Mesenteric fat pad (tissue), 1 donor: Measurements from ENCODE around the gene SEC62. TPM values are rescaled to one million over a fixed set of nuclear protein-coding genes. Genes with fewer than 3 reads are reported as not detected.
"Not testable (repeated sequence)": the region's sequence is repeated elsewhere in the genome, so short reads cannot be mapped to it uniquely, and the experiment has no call there.

Experiments used
- DNase-seq: peaks from one replicate; pipeline ENCODE4 v3.0.0-alpha.2; 2020; ENCODE audit warnings: low spot score
- total RNA-seq: library from RNA; stranded (reverse); fragmentation: NEBNext Ultra II Directional; extraction: Animal tissue kit (Norgen Biotek cat#: 25700); gene quantifications from one replicate; pipeline ENCODE4 v1.2.1, GENCODE V29; 2021
- donor health status: DM: yes; HTN: yes; CAD: no.

SEC62 gene
- total RNA-seq, 1 donor from 2014 or later, result 158 TPM

GRCh38 chr3:170012683-170013400 lies 46.2 kb downstream of the SEC62 start:
- DNase-seq, result no peak

GRCh38 chr3:170016057-170016456 lies 49.5 kb downstream of the SEC62 start:
- DNase-seq, result no peak

DNA sequence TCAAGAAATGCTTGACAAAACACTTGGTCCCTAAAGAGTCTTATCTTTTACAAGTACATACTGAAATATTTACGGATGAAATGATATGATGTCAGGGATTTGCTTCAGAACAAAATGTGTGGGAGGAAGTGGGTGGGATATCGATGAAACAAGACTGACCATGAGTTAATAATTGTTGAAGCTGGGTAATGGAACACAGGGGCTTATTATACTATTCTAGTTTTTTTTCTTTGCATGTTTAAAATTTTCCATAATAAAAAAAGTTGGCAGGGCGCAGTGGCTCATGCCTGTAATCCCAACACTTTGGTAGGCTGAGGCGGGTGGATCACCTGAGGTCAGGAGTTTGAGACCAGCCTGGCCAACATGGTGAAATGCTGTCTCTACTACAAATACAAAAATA lies 52.7 kb downstream of the SEC62 start:
- not testable (repeated sequence) for DNase-seq

DNA sequence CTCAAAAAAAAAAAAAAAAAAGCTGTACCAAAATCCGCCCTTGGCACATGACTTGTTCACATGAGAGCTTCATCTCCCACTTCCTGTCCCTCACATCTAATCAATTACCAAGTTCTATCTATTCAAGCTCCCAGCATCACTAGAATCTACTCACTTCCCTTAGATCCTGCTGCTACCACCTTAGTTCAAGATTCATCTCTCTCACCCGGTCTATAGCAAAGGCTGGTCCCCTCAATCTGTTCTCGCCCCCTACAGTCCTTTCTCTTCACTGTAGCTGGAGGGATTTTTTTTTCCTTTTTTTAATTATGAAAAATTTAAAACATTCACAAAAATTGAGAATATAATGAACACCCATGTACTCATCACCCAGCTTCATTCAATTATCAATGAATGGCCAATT lies 54.5 kb downstream of the SEC62 start:
- DNase-seq, result no peak

DNA sequence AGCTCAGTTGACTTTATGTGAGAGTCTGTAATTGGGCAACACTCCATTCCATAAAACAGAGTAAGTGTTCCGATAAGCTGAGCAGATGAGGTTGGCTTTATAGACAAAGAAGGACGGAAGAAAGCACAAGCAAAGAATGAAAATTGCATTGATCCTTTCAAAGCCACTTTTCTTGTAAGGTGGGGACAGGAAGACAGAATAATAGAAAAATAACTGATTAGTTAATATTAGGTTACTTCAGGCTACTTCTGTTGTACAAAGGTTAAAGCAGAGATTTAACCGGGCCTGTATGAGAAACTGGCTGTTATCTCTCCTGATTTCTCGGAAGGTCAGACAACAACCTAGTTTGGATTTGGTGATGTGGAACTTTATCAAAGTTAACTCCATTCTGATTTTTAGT lies 55.7 kb downstream of the SEC62 start:
- no peak for DNase-seq

- DNase-seq, result no peak
Measured at GRCh38 chr3:170023165-170023564, 56.6 kb downstream of the SEC62 start.

GRCh38 chr3:170024581-170024980 lies 58.0 kb downstream of the SEC62 start:
- DNase-seq, result no peak

DNA sequence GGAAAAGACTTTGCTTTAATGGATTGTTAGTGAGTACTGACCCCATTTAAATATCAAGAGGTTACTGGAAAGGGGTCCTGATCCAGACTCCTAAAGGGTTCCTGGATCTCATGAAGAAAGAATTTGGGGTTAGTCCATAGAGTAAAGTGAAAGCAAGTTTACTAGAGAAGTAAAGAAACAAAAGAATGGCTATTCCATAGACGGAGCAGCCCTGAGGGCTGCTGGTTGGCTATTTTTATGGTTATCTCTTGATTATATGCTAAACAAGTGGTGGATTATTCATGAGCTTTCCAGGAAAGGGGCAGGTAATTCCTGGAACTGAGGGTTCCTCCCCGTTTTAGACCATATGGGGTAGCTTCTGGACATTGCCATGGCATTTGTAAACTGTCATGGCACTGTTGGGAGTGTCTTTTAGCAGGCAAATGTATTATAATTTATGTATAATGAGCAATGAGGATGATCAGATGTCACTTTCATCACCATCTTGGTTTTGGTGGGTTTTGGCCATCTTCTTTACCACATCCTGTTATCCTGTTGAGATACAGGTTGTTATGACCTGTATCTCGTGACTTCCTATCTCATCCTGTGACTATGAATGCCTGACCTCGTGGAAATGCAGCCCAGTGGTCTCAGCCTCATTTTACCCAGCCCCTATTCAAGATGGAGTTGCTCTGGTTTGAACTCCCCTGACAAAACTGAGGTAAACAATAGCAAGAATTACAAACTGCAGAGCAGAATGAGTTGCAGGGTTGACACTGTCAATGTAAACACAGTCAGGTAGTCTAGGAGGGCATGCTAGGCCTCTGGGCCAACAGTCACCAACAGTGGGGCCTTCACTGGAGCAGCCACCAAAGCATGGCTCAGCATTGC lies 60.9 kb downstream of the SEC62 start:
- no peak for DNase-seq

- no peak for DNase-seq
Measured at GRCh38 chr3:170033489-170033888, 66.9 kb downstream of the SEC62 start.

DNA sequence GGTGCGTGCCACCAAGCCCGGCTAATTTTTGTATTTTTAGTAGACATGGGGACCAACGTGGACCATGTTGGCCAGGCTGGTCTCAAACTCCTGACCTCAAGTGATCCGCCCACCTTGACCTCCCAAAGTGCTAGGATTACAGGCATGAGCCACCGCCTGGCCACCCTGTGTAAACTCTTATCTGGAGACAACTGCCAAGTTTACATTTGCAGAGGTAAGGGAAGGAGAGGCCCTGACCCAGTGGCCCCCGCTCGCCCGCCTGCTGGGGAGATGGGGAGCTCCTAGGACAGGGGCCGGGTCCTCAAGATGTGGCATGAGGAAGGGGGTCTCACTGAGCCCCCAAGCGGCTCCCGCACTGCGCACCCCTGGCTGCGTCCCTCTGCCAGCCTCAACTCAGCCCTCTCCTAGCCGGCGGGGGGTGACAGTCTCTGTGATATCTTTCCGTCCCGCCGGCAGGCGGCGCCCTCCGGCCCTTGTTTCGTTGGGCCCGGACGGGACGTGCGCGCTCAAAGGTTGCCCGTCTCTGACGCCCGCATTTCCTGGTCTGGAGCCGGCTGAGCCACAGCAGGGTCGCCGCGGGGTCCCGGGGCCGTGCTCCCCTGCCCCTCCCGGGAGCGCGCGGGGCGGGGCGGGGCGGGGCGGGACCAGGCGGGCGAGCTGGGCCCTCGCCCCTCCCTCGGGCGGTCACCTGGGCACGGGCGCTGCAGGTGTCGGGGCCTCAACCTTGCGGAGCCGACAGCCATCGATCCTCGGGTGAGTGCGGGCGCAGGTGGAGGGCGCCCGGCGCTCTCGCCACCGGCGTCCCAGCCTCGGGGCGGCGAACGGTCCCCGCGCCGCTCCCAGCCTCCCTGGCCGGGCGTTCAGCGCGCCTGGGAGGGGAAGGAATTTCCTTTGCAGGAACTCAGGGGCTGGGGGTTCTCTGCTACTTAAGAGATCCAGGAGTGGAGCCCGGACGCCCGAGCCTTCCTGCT lies 71.1 kb downstream of the SEC62 start, which contains the start of gene GPR160:
TSS of gene GPR160 (plus strand) at position 533 of the 971 bp plus-strand sequence. CDS start 45,978 bp downstream, outside the sequence.
- DNase-seq, result peak; percentile 95

DNA sequence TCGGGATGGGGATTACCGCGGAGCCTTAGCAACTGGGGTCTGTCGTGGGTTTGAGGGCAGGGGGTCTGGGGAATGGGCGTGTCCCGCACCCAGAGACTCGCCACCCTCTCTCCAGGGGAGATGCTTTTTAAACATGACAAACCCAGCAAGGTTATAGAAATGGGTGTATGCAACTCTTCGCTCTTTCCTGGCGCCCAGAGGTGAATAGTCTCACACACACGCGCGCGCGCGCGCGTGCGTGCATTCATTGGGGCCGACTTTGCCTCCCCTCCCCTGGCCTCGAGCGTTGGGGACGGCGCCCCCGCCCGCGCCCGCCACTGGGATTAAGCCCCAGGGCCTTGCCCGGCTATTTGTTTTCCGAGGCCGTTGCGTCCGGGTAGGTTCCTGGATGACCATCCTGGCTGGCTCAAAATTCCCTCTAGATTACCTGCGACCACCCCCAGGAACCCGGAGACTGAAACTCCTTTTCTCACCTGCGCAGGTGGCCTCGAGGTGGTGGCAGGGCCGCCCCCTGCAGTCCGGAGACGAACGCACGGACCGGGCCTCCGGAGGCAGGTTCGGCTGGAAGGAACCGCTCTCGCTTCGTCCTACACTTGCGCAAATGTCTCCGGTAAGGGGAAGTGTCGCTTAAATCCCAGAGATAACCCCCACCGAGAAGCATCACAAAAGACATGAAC lies 72.0 kb downstream of the SEC62 start:
- DNase-seq, result no peak

- DNase-seq, result no peak
Measured at GRCh38 chr3:170040418-170040817, 73.8 kb downstream of the SEC62 start.

DNA sequence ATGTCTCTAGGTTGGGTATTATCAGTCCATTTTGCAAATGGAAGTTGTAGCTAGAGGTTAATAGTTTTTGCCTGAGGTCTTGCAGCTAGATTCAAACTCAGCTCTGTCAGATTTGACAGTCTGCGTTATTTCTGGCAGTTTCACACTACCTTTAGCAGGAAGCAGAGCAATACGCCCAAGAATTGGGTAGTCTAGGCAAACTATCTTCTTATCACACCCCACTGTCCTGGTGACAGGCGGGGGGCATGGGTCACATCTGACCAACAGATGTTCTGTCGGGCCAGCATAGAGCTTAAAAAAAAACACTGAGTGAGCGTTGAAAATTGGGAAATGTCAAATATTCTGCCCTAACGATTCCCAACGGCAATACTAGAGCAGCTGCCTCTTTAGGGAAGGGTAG lies 76.9 kb downstream of the SEC62 start:
- DNase-seq, result no peak

DNA sequence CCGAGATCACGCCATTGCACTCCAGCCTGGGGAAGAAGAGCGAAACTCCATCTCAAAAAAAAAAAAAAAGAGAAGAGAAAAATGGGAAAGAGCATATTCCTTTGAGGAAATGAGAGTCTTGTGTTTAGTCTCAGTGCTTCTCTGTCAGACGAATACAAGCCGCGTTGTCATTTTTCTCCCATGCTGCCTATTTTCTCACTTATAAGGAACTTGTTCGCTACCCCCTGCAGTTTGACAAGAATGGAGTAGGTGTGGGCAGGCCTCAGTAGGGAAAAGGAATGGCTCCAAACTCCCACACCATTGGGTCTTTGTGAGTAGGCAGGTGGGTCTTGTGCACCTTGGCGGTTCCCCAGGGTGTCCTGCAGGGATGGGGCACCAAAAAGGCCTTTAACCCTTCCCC lies 77.7 kb downstream of the SEC62 start:
- DNase-seq, result no peak

DNA sequence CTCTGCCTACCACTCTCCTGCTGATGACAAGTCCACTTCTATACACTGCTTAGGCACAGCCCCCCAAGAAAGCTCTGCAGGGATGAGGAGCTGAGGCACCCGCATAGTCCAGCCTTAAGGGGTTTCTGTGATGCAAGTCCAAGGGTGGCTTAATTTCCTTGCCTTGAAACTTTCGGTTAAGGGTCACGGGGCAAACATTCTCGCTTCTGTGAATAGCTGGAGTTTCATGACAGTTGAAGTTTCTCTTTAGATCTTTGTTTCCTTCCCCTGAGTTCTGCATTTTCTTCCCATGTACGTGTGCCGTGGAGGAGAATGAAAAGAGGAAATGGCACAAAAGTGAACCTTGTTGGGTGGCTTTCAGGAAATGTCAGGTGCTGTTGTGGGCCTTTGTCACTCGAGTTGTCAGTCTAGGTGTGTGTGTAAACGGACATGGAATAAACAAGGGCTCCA lies 78.2 kb downstream of the SEC62 start:
- no peak for DNase-seq

DNA sequence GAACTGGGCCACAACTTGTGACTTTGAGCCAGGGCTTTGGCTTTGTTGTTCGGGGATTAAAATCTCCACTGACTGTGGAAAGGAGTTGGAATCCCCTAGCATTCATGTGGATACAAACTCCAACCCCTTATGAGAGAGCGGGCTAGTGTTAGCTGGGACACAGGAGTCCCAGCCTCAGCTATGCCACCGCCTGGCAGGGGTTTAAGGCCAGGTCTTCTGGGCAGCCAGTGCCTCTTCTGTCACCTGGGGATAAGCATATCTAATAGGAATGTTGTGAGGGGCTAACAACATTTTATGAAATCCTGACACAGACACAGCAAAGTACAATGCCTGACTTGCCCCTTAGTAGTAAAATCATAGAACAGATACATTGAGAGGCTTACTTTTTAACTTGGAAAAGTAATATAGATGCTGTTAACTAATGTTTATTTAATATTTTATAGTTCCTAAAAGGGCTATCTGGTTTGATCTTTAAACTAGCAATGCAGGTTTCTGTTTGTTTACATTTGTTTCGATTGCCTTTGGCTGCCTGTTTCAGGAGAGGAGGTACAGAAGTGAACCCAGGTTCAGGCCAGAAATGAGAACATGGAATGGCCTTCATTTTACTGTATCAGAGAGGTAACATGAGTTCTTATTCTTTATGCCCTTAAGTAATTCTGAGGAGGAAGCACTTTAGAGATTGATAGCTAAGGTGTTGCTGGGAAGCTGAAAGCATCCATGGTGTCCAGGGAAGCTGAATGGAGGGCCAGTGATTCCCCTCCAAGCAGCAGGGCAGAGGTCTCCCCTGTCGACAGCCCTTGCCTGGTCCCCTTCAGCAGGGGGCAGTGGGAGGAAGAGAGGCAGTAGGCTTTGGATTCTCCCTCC lies 79.9 kb downstream of the SEC62 start:
- DNase-seq, result no peak

DNA sequence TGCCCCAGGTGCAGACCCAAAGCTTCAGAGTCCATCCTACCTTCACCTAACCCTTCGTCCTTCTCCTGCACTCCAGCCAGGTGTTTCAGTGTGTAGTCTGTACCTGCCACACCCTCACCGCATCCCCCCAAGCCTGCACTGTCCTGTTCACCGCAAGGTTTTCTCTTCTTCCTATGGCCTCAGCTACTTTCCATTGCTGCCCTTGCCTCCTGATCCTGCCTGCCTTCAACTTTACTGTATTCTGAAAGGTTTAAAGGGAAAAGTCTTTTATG lies 80.5 kb downstream of the SEC62 start:
- no peak for DNase-seq
